Mammary epithelial cell (primary cell): ENCODE data around the gene HP1BP3.

Experiments
- EZH2 ChIP-seq: IDR thresholded peaks from 2 replicates; pipeline ENCODE4 v1.6.1; 2012; ENCODE audit warnings: low read length, inconsistent platforms, borderline replicate concordance
- TF ChIP-seq, protein P1 (sequence below), 2 donors: IDR thresholded peaks in 1 of 2; conservative IDR thresholded peaks in 1 of 2; 2 replicates each; pipeline ENCODE4 v1.5.1; 2011 to 2012; ENCODE audit warnings: inconsistent platforms in 2 of 2, low read length in 2 of 2, mild to moderate bottlenecking in 2 of 2, control low read depth in 1 of 2, low read depth in 1 of 2; ENCODE audit not compliant: insufficient read depth in 1 of 2; ENCODE audit errors: extremely low read depth in 1 of 2

DNA sequence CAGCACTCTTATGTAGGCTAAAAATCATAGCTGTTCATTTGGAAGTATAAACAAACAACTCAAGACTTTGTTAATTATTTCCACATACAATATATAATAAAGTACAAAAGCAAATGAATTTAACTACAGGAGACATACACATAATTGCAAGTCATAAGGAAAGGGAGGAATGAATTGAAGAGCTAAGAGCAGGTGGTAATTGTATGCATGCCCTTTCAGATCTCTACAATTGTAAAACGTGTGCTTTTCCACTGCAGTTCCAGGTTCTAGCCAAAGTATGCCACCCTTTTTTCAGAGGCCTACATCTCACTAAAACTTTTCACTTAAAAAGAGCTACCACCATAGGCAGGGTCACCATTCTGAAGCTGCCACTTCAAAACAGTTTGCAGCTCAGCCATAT lies 42.8 kb upstream of the HP1BP3 start:
- TF ChIP-seq, protein P1, sequence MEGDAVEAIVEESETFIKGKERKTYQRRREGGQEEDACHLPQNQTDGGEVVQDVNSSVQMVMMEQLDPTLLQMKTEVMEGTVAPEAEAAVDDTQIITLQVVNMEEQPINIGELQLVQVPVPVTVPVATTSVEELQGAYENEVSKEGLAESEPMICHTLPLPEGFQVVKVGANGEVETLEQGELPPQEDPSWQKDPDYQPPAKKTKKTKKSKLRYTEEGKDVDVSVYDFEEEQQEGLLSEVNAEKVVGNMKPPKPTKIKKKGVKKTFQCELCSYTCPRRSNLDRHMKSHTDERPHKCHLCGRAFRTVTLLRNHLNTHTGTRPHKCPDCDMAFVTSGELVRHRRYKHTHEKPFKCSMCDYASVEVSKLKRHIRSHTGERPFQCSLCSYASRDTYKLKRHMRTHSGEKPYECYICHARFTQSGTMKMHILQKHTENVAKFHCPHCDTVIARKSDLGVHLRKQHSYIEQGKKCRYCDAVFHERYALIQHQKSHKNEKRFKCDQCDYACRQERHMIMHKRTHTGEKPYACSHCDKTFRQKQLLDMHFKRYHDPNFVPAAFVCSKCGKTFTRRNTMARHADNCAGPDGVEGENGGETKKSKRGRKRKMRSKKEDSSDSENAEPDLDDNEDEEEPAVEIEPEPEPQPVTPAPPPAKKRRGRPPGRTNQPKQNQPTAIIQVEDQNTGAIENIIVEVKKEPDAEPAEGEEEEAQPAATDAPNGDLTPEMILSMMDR (conservative IDR thresholded peaks at IDR 0.05 in 1 of 2, IDR thresholded peaks at IDR 0.05 in 1 of 2; ENCODE audit: extremely low read depth in 1 of 2, insufficient read depth in 1 of 2, low read depth in 1 of 2, low read length in 2 of 2): no peak
- no peak for TF ChIP-seq EZH2
